Measurements from ENCODE around the gene IDH3A.

Gene IDH3A

DNA sequence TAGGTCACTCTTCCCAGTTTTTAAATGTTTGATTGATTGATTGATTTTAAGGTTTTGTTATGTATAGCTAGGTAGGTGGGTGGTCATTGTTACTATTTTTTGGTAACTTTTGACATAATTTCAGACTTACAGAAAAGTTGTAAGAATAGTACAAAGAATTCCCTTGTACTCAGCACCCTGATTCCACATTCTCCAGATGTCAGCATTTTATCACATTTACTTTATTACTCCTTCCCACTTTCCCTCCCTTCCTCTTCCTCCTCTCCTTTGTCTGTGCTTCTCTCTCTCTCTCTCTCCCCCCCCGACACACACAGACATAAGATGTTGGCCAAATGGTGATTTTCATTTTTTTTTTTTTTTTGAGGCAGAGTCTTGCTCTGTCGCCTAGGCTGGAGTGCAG is 14.8 kb downstream of the IDH3A start:
- DNase-seq (ENCODE audit: low read depth in 4 of 4, low spot score in 1 of 4) = no peak

DNA sequence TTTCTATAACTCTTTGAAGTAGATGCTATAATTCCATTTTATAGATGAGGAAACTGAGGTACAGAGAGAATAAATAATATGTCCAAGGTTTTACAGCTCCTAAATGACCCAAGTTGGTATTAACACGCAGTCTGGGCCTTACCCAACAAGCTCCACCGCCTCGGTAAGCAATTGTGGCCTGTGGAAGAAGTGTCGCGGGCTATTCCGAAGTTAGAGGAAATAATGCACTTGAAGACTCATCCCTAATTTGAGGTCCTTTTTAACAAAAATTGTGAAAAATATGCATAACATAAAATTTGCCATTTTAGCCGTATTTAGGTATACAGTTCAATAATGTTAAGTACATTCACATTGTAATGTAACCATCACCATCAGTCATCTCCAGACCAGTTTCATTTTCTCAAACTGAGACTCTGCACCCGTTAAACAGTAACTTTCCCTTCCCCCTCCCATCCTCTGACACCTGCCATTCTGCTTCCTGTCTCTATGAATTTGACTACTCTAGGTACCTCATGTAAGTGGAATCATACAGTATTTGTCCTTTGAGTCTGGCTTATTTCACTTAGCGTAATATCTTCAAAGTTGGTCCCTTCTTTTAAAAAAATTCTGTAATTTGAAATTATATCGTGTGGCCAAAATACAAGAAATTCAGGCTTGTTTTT is 18.2 kb downstream of the IDH3A start:
- no peak for DNase-seq (ENCODE audit: low read depth in 4 of 4, low spot score in 1 of 4)

DNA sequence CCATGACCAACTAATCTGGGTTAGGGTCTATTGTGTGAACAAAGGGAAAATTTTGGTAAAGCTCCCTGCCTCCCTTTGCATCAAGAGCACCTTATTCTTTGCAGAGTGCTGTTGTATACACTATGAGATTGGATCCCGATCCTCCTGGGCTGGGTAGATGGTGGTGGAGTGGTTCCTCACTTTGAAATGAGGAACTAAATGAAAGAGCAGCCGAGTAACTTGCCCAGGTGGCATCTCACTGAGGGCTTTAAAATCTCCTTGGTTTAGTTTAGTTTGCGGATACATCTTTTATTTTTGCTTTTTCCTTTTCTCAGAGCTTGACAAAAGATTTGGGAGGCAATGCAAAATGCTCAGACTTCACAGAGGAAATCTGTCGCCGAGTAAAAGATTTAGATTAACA is 19.4 kb downstream of the IDH3A start:
- DNase-seq (ENCODE audit: low read depth in 4 of 4, low spot score in 1 of 4) = no peak

DNA sequence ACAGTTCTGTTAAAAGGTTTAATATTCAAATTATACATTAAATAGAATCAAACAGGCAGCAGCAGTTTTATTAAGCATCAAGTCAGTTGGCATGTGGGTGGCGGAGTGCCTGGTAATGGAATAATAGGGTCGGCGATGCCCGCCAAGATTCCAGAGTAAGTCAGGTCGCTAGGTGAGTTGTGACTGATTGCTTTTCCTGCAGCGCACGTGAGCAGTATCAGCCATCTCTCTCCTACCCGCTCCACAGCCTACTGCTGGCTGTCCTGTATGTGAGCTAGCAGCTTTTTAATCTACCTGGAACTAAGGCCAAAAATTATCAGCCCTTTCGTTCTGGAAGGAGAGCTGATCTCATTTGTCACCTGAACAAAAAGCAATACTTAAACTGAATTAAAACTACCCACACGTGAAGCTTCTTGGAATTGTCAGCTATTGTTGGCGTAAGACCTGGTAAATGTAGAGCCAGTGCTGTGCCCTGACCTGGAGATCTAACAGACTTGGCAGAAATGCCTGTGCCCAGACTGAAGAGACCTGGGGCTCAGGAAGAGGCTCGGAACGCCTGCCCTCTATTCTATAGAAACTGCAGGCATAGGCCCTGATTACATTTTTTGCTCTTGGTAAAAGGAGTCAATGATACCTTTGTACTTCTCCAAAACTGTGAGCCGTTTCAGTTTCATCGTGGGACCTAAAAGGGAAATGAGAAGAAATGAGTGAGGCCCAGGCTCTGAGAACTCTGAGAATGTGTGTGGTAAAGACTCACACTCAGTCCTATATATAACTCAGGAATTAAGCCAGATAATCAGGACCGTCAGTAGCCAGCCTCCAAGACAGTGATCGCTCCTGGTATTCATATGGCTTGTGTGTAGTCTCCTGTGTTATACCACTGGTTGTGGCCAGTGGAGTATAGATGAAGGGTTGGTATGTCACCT is 21.9 kb downstream of the IDH3A start:
- no peak for DNase-seq (ENCODE audit: low read depth in 4 of 4, low spot score in 1 of 4)

GRCh38 chr15:78171864-78172472 is 22.8 kb downstream of the IDH3A start:
- no peak for DNase-seq (ENCODE audit: low read depth in 4 of 4, low spot score in 1 of 4)

DNA sequence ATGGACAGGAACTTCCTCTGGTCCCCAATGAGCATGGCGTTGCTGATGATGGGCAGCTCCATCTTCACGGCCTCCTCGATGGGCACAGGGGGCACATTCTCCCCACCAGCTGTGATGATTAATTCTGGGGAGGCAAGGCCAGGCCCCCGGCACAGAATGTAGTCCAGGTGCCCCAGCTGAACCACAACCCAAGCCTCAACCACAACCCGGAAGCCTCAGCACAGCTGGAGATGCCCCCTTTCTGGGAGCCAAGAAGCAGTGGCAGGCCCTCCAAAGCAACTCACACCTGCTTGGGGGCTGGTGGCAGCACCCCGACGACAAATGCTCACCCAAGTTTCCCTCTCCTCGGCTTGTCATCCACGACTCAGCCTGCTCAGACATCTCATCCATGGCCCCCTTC is 25.2 kb downstream of the IDH3A start:
- DNase-seq (ENCODE audit: low read depth in 4 of 4, low spot score in 1 of 4) = no peak

GRCh38 chr15:78175330-78175729 is 26.2 kb downstream of the IDH3A start:
- no peak for DNase-seq (ENCODE audit: low read depth in 4 of 4, low spot score in 1 of 4)

DNA sequence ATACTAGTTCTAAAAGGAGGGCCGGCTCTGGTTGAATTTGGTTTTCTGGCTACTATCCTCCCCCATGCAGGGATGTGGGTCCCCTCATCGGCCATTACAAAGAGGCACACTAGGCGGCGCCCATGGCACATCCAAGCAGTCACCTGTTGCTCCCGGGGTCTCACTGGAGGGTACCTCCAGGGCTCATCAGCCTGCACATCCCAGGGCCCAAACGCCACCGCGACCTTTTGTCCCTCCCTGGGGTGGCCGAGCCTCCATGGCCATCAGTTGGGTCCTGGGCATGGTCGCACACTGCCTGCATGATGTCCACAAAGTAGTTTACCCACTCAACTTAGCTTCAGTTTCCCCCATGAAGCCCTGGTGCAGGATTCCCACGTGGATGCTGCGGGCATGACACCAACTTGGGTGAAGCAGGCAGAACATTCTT is 28.3 kb downstream of the IDH3A start:
- no peak for DNase-seq (ENCODE audit: low read depth in 4 of 4, low spot score in 1 of 4)

DNA sequence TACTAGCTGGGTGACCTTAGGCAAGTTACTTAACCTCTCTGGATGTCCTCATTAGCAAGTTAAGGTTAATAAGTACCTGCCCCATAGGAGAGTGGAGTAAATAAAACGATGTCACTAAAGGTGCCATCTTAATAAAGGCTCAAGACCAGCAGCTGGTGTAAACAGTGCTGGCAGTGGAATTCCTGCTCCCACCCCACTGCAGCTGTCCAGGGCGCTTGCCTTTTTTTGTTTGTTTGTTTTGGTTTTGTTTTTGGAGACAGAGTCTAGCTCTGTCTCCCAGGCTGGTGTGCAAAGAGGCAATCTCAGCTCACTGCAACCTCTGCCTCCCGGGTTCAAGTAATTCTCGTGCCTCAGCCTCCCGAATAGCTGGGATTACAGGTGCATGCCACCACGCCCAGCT is 28.9 kb downstream of the IDH3A start:
- DNase-seq (ENCODE audit: low read depth in 4 of 4, low spot score in 1 of 4) = no peak

- DNase-seq (ENCODE audit: low read depth in 4 of 4, low spot score in 1 of 4) = no peak
Measured at GRCh38 chr15:78179286-78179840, 30.2 kb downstream of the IDH3A start.

DNA sequence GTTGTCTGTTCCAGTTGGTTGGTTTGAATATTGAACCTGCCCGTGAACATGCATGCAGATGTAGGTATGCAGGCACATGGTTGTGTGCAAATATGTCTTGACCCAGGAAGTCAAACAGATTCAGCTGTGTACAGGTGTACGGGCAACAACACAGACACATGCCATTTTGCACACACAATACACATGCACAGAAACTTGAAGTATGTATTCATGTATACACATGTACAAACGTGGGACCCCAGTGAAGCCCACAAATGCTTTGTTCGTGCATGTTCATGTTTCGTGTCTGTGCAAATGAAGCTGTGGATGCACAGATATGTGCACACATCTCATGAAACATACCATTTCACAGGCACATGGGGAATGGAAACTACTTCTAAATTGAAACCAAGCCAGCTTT is 30.7 kb downstream of the IDH3A start:
- no peak for DNase-seq (ENCODE audit: low read depth in 4 of 4, low spot score in 1 of 4)

- DNase-seq (ENCODE audit: low read depth in 4 of 4, low spot score in 1 of 4) = no peak
Measured at GRCh38 chr15:78182336-78182700, 33.2 kb downstream of the IDH3A start.

DNA sequence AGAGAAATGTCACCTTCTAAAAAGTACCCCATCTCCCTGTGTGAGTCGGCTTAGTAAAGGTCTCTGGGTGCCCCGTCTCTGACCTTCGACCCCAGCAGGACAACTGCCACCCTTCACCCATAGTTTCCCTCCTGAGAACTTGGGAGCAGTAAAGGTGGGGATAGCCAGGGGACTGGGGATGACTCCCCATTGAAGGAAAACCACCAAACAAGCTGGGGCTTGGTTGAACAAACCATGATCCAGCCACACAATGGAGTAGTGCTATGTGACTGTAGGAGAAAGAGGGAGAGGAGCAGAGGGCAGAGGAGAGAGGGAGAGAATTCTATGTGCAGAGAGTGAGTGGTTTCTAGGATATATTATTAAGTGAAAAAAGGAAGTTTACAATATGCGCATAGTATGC is 33.7 kb downstream of the IDH3A start:
- DNase-seq (ENCODE audit: low read depth in 4 of 4, low spot score in 1 of 4) = no peak

DNA sequence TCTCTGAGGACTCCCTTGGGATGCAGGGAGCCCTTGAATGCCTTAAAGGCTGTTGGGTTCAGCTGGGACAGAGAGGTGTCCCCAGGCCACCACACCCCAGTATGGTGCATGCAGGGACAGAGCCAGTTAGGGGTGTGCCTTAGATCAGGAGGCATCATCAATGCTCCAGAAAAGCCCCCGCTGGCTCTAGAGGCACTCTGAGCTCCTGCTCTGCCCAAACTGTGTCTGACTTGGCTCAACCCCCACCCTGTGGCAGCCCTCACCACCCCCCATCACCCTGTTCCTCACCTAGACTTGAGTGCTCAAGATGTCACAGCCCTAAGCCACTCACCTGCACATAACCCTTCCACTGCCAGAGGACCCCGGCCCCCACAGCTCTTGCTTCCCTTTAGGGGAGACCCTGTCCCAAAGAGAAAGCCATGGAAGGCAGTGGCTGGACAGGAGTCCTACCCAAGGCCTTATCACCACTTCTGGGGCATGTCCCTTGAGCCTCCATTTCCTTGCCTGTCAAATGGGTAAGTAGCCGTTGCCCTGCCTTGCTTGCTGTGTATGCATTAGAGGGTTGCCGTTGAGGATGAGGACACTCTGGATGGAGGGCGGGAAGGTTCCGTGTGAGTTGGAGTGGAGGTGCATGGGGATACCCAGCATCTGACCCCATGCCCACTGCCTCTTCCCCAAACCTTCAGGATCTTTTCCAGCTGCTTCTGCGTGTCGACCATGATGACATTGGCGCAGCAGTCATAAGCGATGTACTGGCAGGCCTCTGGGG is 43.8 kb downstream of the IDH3A start:
- no peak for DNase-seq (ENCODE audit: low read depth in 4 of 4, low spot score in 1 of 4)

GRCh38 chr15:78193731-78194567 is 44.8 kb downstream of the IDH3A start:
- DNase-seq (ENCODE audit: low read depth in 4 of 4, low spot score in 1 of 4) = no peak

- no peak for DNase-seq (ENCODE audit: low read depth in 4 of 4, low spot score in 1 of 4)
Measured at GRCh38 chr15:78194568-78194925, 45.4 kb downstream of the IDH3A start.

DNA sequence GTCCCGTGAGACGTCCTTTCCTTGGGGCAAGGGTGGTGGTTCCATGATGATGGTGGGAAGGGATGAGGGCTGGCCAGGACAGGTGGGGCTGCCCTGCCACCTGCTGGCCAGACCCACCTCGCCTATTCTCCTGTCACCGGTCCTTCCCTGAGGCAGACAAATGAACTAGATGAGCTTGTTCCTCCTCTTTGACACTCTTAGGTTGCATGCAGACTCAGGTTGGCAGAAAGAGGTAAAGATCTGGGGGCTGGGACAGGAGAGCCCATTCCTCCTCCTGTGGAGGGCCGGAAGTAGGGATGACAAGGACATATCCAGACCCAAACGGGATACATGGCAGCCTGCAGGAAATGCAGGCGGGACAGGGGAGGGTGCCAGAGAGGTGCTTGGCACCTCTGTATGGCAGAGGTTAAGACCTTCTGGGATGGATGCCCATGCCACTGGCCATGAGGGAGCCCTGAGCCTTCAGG is 46.6 kb downstream of the IDH3A start:
- peak in 3 of 4 experiments; percentile 14 to 16 (median 15) for DNase-seq (ENCODE audit: low read depth in 4 of 4, low spot score in 1 of 4)

GRCh38 chr15:78197632-78198031 is 48.5 kb downstream of the IDH3A start:
- no peak for DNase-seq (ENCODE audit: low read depth in 4 of 4, low spot score in 1 of 4)

DNA sequence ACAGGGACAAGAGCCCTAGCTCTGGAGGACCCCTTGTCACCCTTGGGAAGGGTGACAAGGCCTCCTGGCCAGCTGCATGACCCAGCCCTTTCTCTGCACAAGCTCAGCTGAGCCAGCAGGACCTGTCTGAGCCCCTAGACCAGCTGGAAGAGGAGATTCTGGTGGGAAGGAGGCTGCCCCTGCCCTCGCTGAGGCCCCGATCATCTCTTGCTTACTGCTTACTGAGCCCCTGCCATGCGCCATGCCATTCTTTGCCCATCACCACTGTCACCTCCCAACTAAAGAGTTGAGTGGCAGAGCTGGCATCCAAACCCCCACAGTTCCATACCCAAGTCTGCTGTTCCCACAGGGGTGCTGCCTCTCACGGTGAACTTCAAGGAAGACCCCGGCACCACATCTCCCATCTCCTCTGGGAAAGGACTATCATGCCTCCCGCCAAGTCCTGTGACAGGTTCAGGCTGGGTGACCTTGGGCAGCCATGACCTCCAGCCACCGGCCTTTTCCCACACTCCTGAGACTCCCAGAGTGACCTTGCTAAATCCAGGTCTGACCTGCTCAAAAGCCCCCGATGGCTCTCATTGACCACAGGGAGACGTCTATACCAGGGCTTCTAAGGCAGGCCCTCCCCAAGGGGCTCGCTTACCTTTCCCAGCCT is 51.2 kb downstream of the IDH3A start:
- no peak for DNase-seq (ENCODE audit: low read depth in 4 of 4, low spot score in 1 of 4)
